Thyroid gland (tissue), 4 donors: ENCODE results near the gene ARSK.

Source experiments
- POLR2A ChIP-seq, 2 donors: fragments of 450-650 bp; IDR thresholded peaks; one replicate each; pipeline ENCODE4 v1.6.1; 2017; ENCODE audit warnings: antibody characterized with exemption in 2 of 2, mild to moderate bottlenecking in 2 of 2, moderate library complexity in 1 of 2
- TF ChIP-seq, protein P1 (sequence below), 6 experiments: fragments of 200-600 bp in 3 of 6; fragments of 450-650 bp in 3 of 6; sonication (generic) in 3 of 6; IDR thresholded peaks; one replicate each; pipeline ENCODE4 v1.5.1; 2016 to 2019; ENCODE audit warnings: antibody characterized with exemption in 6 of 6, mild to moderate bottlenecking in 2 of 6, inconsistent platforms in 1 of 6, moderate library complexity in 1 of 6

DNA sequence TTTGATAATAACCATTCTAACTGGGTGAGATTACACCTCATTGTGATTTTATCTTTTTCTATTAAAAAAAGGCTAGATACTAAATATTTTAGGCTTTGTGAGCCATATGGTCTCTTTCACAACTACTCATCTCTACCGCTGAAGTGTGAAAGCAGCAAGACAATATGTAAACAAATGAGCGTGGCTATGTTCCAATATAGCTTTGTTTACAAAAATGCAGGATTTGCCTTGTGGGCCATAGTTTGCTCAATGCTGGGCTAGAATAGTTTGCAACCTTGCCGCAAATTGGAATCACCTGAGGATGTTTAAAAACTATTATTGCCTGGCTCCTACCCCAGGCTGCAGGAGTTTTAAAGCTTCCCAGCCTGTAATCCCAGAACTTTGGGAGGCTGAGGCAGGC lies 54.8 kb downstream of the ARSK start:
- TF ChIP-seq, protein P1, sequence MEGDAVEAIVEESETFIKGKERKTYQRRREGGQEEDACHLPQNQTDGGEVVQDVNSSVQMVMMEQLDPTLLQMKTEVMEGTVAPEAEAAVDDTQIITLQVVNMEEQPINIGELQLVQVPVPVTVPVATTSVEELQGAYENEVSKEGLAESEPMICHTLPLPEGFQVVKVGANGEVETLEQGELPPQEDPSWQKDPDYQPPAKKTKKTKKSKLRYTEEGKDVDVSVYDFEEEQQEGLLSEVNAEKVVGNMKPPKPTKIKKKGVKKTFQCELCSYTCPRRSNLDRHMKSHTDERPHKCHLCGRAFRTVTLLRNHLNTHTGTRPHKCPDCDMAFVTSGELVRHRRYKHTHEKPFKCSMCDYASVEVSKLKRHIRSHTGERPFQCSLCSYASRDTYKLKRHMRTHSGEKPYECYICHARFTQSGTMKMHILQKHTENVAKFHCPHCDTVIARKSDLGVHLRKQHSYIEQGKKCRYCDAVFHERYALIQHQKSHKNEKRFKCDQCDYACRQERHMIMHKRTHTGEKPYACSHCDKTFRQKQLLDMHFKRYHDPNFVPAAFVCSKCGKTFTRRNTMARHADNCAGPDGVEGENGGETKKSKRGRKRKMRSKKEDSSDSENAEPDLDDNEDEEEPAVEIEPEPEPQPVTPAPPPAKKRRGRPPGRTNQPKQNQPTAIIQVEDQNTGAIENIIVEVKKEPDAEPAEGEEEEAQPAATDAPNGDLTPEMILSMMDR (IDR thresholded peaks at IDR 0.05): no peak
- TF ChIP-seq POLR2A (IDR thresholded peaks at IDR 0.05): no peak
